SH-SY5Y (cell line): ENCODE data around the gene APEX2.

Experiments
- GATA2 ChIP-seq: IDR thresholded peaks from 2 replicates; pipeline ENCODE4 v1.6.1; 2011; ENCODE audit warnings: mild to moderate bottlenecking, low read depth, low read length
- GATA3 ChIP-seq: IDR thresholded peaks from 2 replicates; pipeline ENCODE4 v1.6.1; 2011; ENCODE audit warnings: low read depth, mild to moderate bottlenecking, low read length, moderate library complexity

GRCh38 chrX:54994099-54994498 is 6.1 kb upstream of the APEX2 start, which contains the start of gene PFKFB1:
- TF ChIP-seq GATA3 (no peak), GATA2 (no peak)
